Measurements from ENCODE around the gene RAX.
A peak's percentile ranks its signal among the peaks of the same experiment; 100 is the strongest.

The RAX gene

GRCh38 chr18:59303006-59303405 is 29.8 kb upstream of the RAX start:
- H3K36me3 ChIP-seq (ENCODE audit: insufficient read depth, low read length), result no peaks in the 10 kb centered on the region
- H3K9ac ChIP-seq (ENCODE audit: insufficient read length), result no peak overlapping the region
- no peaks in the 10 kb centered on the region for H3K9me3 ChIP-seq (ENCODE audit: low read depth, low read length)
- H3K4me3 ChIP-seq, result no peak overlapping the region
- no peak overlapping the region for H3K27ac ChIP-seq
- no peak for TF ChIP-seq POLR2AphosphoS5 (IDR thresholded peaks at IDR 0.05; ENCODE audit: borderline replicate concordance, low read depth, low read length)
- TF ChIP-seq EZH2 (IDR thresholded peaks at IDR 0.05), result no peak
- no peak for TF ChIP-seq FOXP2 (optimal IDR thresholded peaks at IDR 0.05; ENCODE audit: control extremely low read depth, extremely low read length, insufficient read depth)
- DNase-seq (ENCODE audit: low read depth, low spot score), result no peak

- TF ChIP-seq POLR2AphosphoS5 (IDR thresholded peaks at IDR 0.05; ENCODE audit: borderline replicate concordance, low read depth, low read length) (no peak), EZH2 (IDR thresholded peaks at IDR 0.05) (no peak), FOXP2 (optimal IDR thresholded peaks at IDR 0.05; ENCODE audit: control extremely low read depth, extremely low read length, insufficient read depth) (no peak)
- no peak for DNase-seq (ENCODE audit: low read depth, low spot score)
- H3K36me3 ChIP-seq (ENCODE audit: insufficient read depth, low read length), result no peaks in the 10 kb centered on the region
- no peaks in the 10 kb centered on the region for H3K9me3 ChIP-seq (ENCODE audit: low read depth, low read length)
- H3K27ac ChIP-seq, result no peak overlapping the region
- H3K9ac ChIP-seq (ENCODE audit: insufficient read length), result no peak overlapping the region
- no peak overlapping the region for H3K4me3 ChIP-seq
Observed at GRCh38 chr18:59301929-59302328, 28.7 kb upstream of the RAX start.

- Histone ChIP-seq H3K36me3 (ENCODE audit: insufficient read depth, low read length) (no peaks in the 10 kb centered on the region), H3K4me3 (no peak overlapping the region), H3K9ac (ENCODE audit: insufficient read length) (no peak overlapping the region), H3K27ac (no peak overlapping the region), H3K9me3 (ENCODE audit: low read depth, low read length) (no peaks in the 10 kb centered on the region)
- TF ChIP-seq EZH2 (IDR thresholded peaks at IDR 0.05) (no peak), FOXP2 (optimal IDR thresholded peaks at IDR 0.05; ENCODE audit: control extremely low read depth, extremely low read length, insufficient read depth) (no peak), POLR2AphosphoS5 (IDR thresholded peaks at IDR 0.05; ENCODE audit: borderline replicate concordance, low read depth, low read length) (no peak)
- no peak for DNase-seq (ENCODE audit: low read depth, low spot score)
Observed at GRCh38 chr18:59300676-59301285, 27.5 kb upstream of the RAX start.

GRCh38 chr18:59298871-59299270 is 25.6 kb upstream of the RAX start:
- H3K36me3 ChIP-seq (ENCODE audit: insufficient read depth, low read length), result no peaks in the 10 kb centered on the region
- no peak for TF ChIP-seq POLR2AphosphoS5 (IDR thresholded peaks at IDR 0.05; ENCODE audit: borderline replicate concordance, low read depth, low read length)
- no peak for TF ChIP-seq EZH2 (IDR thresholded peaks at IDR 0.05)
- no peak for TF ChIP-seq FOXP2 (optimal IDR thresholded peaks at IDR 0.05; ENCODE audit: control extremely low read depth, extremely low read length, insufficient read depth)
- no peak overlapping the region for H3K9ac ChIP-seq (ENCODE audit: insufficient read length)
- DNase-seq (ENCODE audit: low read depth, low spot score), result no peak
- H3K4me3 ChIP-seq, result no peak overlapping the region
- no peaks in the 10 kb centered on the region for H3K9me3 ChIP-seq (ENCODE audit: low read depth, low read length)
- no peak overlapping the region for H3K27ac ChIP-seq

- Histone ChIP-seq H3K27ac (no peak overlapping the region), H3K36me3 (ENCODE audit: insufficient read depth, low read length) (no peaks in the 10 kb centered on the region), H3K4me3 (no peak overlapping the region), H3K9ac (ENCODE audit: insufficient read length) (no peak overlapping the region), H3K9me3 (ENCODE audit: low read depth, low read length) (no peaks in the 10 kb centered on the region)
- TF ChIP-seq EZH2 (IDR thresholded peaks at IDR 0.05) (no peak), POLR2AphosphoS5 (IDR thresholded peaks at IDR 0.05; ENCODE audit: borderline replicate concordance, low read depth, low read length) (no peak), FOXP2 (optimal IDR thresholded peaks at IDR 0.05; ENCODE audit: control extremely low read depth, extremely low read length, insufficient read depth) (no peak)
- DNase-seq (ENCODE audit: low read depth, low spot score), result no peak
Observed at GRCh38 chr18:59293317-59293716, 20.1 kb upstream of the RAX start.

- Histone ChIP-seq H3K9ac (ENCODE audit: insufficient read length) (no peak overlapping the region), H3K9me3 (ENCODE audit: low read depth, low read length) (no peaks in the 10 kb centered on the region), H3K4me3 (0 out of 2 replicates have a peak overlapping the region, but pooled peaks have one; percentile 12), H3K27ac (no peak overlapping the region), H3K36me3 (ENCODE audit: insufficient read depth, low read length) (no peaks in the 10 kb centered on the region)
- TF ChIP-seq POLR2AphosphoS5 (IDR thresholded peaks at IDR 0.05; ENCODE audit: borderline replicate concordance, low read depth, low read length) (no peak), EZH2 (IDR thresholded peaks at IDR 0.05) (no peak), FOXP2 (optimal IDR thresholded peaks at IDR 0.05; ENCODE audit: control extremely low read depth, extremely low read length, insufficient read depth) (no peak)
- no peak for DNase-seq (ENCODE audit: low read depth, low spot score)
Observed at GRCh38 chr18:59286341-59286740, 13.1 kb upstream of the RAX start.

GRCh38 chr18:59282341-59282740 is 9.1 kb upstream of the RAX start:
- H3K4me3 ChIP-seq, result no peak overlapping the region
- H3K36me3 ChIP-seq (ENCODE audit: insufficient read depth, low read length), result no peaks in the 10 kb centered on the region
- H3K27ac ChIP-seq, result no peak overlapping the region
- no peaks in the 10 kb centered on the region for H3K9me3 ChIP-seq (ENCODE audit: low read depth, low read length)
- no peak for TF ChIP-seq EZH2 (IDR thresholded peaks at IDR 0.05)
- no peak for TF ChIP-seq POLR2AphosphoS5 (IDR thresholded peaks at IDR 0.05; ENCODE audit: borderline replicate concordance, low read depth, low read length)
- no peak for TF ChIP-seq FOXP2 (optimal IDR thresholded peaks at IDR 0.05; ENCODE audit: control extremely low read depth, extremely low read length, insufficient read depth)
- no peak for DNase-seq (ENCODE audit: low read depth, low spot score)
- H3K9ac ChIP-seq (ENCODE audit: insufficient read length), result no peak overlapping the region

- TF ChIP-seq EZH2 (IDR thresholded peaks at IDR 0.05) (no peak), FOXP2 (optimal IDR thresholded peaks at IDR 0.05; ENCODE audit: control extremely low read depth, extremely low read length, insufficient read depth) (no peak), POLR2AphosphoS5 (IDR thresholded peaks at IDR 0.05; ENCODE audit: borderline replicate concordance, low read depth, low read length) (no peak)
- Histone ChIP-seq H3K9me3 (ENCODE audit: low read depth, low read length) (no peaks in the 10 kb centered on the region), H3K4me3 (no peak overlapping the region), H3K9ac (ENCODE audit: insufficient read length) (no peak overlapping the region), H3K27ac (no peak overlapping the region), H3K36me3 (ENCODE audit: insufficient read depth, low read length) (no peaks in the 10 kb centered on the region)
- DNase-seq (ENCODE audit: low read depth, low spot score), result no peak
Observed at GRCh38 chr18:59279722-59280121, 6.5 kb upstream of the RAX start.

- no peak overlapping the region for H3K9ac ChIP-seq (ENCODE audit: insufficient read length)
- H3K4me3 ChIP-seq, result no peak overlapping the region
- no peaks in the 10 kb centered on the region for H3K36me3 ChIP-seq (ENCODE audit: insufficient read depth, low read length)
- no peak for DNase-seq (ENCODE audit: low read depth, low spot score)
- no peaks in the 10 kb centered on the region for H3K9me3 ChIP-seq (ENCODE audit: low read depth, low read length)
- TF ChIP-seq FOXP2 (optimal IDR thresholded peaks at IDR 0.05; ENCODE audit: control extremely low read depth, extremely low read length, insufficient read depth), result no peak
- no peak for TF ChIP-seq EZH2 (IDR thresholded peaks at IDR 0.05)
- no peak for TF ChIP-seq POLR2AphosphoS5 (IDR thresholded peaks at IDR 0.05; ENCODE audit: borderline replicate concordance, low read depth, low read length)
- H3K27ac ChIP-seq, result no peak overlapping the region
Observed at GRCh38 chr18:59279193-59279592, 5.9 kb upstream of the RAX start.

Data from SK-N-MC (cell line).